ENCODE data around the gene SEC16A. TPM values are rescaled to one million over a fixed set of nuclear protein-coding genes. Genes with fewer than 3 reads are reported as not detected.
A peak's percentile ranks its signal among the peaks of the same experiment; 100 is the strongest.

The SEC16A gene
- polyA plus RNA-seq, 3 donors: 63.2 to 66.9 (median 63.5) TPM

DNA sequence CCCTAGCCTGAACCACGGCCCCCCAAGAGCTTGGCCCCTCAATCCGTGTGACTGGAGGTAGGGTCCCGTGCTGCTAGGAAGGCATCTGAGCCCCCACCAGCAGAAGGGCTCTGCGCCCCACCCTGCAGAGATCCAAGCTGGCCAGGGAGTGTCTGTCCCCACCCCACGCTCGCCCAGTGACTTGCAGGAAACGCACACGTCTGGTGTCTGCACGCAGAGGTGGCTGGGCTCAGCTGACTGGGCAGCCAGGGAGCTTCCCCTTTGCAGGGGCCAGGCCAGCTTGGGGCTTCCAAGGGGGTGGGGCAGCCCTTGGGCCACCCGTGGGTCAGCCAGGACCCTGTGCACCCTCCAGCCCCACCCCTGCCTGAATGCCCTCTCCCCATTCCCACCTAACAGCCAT is 38.7 kb upstream of the SEC16A start:
- no peak for DNase-seq (ENCODE audit: extremely low read depth in 1 of 11, low read depth in 9 of 11, low spot score in 4 of 11)

DNA sequence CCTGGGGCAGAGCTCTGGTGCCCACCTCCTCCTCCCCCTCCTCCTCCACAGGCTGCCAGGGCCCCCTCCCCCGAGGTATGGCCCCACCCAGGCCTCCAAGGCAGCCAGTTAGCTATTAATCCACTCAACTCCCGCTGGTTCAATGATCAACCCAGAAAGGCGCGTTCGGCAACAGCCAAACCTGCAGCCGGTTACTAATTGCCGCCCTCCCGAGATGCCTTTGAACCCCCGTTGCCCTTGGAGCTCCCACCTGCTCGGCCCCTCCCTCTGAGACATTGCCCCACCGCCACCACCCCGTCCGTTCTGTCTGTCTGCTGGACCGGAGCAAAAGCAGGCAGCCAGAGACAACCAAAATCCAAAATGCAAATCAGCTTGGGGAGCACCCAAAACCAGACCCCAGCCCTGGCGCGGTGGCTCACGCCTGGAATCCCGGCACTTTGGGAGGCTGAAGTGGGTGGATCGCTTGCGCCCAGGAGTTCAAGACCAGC is 37.3 kb upstream of the SEC16A start:
- peak in 7 of 11 donors; percentile 60 to 89 (median 67) for DNase-seq (ENCODE audit: extremely low read depth in 1 of 11, low read depth in 9 of 11, low spot score in 4 of 11)

DNA sequence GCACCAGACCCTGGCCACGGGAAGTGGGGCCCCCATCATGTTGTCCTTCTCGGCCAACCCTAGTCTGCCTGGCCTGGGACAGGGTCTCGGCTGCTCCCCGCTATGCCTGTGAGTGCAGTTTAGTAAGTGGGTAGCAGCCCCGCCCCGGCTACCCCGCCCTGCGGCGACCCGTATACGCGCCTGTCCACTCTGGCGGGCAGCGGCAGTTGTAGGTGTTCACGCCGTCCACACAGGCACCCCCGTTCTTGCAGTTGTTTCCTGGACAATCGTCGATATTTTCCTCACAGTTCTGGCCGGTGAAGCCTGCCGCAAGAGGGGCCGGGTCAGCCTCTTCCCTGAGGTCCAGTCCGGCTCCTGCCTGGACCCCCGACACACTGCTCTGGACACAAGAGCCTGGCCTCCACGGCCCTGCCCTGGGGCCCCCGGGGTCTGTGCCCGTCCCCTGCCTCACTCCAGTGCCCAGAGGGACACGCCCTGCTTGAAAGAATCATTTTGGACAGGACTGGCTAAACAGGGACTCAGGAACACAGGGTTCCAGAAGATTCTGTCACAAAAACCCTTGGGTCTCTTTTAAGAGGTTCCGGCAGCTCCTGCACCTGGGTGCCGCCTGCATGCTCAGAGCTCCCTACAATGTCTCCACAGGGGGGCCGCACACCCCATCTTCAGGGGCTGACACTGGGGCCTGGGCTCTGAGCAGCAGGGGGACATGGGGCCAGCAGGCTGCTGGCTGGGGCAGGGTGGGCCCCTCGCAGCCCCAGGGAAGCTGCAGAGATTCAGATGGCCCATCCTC is 36.6 kb upstream of the SEC16A start:
- no peak for DNase-seq (ENCODE audit: extremely low read depth in 1 of 11, low read depth in 9 of 11, low spot score in 4 of 11)

DNA sequence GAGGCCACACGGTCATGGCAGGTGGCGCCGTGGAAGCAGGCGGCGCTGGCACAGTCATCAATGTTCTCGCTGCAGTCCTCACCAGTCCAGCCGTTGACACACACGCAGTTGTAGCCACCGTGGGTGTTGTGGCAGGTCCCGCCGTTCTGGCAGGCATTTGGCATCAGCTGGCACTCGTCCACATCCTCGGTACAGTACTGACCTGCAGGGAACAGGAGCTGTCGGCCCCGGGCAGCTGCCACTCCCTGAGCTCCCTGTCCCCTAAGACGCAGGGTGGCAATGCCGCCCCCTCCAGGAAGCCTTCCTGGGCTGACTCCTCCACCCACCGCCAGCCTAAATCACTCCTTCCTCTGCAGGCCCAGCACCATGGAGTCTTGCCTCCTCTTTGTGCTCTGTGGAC is 35.8 kb upstream of the SEC16A start:
- no peak for DNase-seq (ENCODE audit: extremely low read depth in 1 of 11, low read depth in 9 of 11, low spot score in 4 of 11)

DNA sequence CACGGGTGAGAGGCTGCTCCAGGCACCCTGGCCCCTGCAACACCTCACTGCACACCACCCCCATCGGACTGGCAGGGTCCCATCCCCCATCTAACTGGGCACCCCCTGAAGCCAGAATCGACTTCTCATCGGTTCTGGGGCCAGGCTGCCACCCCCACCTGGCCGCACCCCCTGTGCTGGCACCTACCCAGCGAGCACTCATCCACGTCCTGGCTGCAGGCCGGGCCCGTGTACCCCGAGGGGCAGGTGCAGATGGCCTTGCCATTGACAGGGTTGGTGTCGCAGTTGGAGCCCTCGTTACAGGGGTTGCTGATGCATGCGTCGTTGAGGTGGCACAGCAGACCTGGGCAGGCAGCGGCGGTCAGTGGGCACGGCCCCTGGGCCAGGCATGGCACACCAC is 35.1 kb upstream of the SEC16A start:
- no peak for DNase-seq (ENCODE audit: extremely low read depth in 1 of 11, low read depth in 9 of 11, low spot score in 4 of 11)

DNA sequence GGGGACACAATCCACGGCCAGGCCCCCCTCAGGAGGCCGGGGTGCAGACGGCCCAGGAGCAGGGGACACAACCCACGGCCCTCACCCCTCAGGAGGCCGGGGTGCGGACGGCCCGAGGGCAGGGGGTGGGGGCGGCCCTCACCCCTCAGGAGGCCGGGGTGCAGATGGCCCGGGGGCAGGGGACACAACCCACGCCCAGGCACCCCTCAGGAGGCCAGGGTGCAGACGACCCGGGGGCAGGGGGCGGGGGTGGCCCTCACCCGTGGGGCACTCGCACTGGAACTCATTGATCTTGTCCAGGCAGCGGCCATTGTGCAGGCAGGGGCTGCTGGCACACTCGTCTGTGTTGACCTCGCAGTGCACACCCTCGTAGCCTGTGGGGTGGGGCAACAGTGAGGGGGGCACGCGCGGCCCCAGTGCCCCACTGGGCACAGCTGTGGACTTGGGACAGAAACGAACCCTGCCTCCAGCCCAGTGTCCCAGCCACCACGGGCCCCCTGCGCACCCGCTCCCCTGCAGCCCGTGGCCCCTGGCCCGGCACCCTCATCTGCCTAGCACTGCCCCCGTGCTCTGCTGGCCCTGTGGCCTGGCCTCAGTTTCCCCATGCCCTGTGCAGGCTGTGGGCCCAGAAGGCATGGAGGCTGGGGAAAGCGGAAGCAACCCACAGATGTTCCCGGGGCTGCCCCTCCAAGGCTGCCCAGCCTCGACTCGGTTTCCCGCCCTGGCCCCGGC is 34.3 kb upstream of the SEC16A start:
- no peak for DNase-seq (ENCODE audit: extremely low read depth in 1 of 11, low read depth in 9 of 11, low spot score in 4 of 11)

DNA sequence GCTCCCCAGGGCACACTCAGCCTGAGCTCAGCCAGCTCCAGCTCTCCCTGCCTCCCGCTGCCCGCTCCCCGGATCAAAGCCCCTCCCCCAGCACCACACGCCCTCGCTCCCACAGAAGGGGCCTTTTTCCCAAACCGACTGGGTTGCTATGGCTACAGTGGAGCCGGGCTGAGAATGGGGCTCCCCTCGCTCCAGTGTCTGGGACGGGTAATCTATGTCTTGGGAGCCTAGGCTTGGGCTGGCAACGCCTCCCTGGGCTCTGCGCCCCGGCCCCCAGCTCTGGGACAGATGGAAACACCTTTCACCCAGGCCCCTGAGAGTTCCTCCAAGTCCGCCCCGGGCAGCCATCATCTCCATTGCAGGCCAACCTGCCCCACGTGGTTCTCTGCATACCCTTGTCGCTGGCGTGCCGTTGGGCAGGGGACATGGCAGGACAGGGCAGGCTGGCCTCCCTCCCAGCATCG is 33.4 kb upstream of the SEC16A start:
- no peak for DNase-seq (ENCODE audit: extremely low read depth in 1 of 11, low read depth in 9 of 11, low spot score in 4 of 11)

DNA sequence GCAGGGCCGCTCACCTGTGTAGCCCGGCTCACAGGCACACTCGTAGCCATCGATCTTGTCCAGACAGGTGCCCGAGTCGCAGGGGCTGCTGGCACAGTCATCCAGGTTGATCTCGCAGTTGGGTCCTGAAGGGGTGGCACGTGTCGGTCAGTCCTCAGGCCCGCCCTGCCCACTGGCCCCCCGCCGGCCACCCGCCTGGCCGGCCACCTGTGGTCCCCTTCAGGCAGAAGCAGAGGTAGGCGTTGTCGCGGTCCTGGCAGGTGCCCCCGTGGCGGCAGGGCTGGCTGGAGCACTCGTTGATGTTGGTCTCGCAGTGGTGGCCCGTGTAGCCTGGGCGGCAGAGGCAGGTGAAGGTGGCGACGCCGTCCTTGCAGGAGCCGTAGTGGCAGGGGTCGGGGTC is 32.4 kb upstream of the SEC16A start:
- DNase-seq (ENCODE audit: extremely low read depth in 1 of 11, low read depth in 9 of 11, low spot score in 4 of 11): no peak

DNA sequence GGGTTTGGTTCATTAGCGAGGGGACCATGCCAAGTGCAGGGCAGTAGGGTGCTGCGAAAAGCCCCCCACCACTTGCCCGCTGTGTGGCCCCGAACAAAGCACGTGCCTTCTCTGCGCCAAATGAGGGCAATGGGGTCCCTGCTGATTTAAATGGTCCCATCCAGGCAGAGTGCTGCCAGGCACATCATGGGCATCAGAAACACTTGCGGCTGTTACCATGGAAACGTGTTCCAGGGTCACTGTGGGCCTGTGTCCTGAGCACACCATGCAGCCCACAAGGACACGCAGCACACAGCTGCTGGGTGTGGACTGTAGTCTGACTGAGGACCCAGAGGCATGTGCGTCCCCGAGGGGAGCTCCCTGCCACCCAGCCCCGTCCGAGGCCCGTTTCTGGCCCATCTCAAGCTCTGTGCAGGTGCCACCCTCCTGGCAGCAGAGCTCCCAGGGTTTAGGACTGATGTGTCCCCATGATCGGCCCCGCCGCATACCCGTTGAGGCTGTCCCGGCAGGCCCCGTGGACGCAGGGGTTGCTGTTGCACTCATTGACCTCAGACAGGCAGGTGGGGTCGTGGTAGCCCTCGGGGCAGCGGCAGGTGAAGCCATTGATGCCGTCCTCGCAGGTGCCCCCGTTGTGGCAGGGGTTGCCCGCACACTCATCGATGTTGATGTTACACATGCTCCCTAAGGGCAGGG is 31.3 kb upstream of the SEC16A start:
- DNase-seq (ENCODE audit: extremely low read depth in 1 of 11, low read depth in 9 of 11, low spot score in 4 of 11): no peak

DNA sequence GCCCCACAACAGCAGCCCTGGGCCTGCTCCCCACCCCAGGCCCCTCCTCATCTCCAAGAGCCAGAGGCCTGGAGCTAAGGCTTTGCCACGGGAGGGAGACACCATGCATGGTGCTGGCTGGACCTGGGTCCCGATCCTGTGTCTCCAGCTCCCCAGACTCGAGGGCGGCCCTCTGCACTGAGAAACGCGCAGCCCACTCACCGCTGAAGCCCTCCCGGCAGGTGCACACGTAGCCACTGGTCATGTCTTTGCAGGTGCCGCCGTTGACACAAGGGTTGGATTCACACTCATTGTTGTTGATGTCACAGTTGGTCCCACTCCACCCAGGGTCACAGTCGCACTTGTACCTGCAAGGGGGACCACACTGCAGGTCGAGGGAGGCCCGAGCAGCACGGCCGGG is 30.4 kb upstream of the SEC16A start:
- DNase-seq (ENCODE audit: extremely low read depth in 1 of 11, low read depth in 9 of 11, low spot score in 4 of 11): no peak

DNA sequence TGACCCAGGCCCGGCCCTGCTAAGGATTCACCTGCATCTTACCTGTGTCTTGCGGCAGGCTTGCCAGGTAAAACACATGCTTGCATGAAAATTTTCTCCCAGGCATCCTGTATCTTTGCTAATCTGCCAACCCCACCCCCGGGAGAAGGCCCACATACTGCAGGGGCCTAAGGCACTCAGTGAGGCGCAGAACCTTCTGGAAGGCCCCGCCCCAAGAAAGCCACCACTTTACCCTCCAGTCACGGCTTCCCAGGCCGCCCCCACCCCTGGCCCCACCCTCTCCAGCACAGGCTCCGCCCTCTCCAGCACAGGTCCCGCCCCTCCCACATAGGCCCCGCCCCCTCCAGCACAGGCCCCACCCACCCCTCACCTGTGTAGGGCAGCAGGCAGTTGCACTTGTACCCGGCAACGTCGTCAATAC is 29.8 kb upstream of the SEC16A start:
- no peak for DNase-seq (ENCODE audit: extremely low read depth in 1 of 11, low read depth in 9 of 11, low spot score in 4 of 11)

DNA sequence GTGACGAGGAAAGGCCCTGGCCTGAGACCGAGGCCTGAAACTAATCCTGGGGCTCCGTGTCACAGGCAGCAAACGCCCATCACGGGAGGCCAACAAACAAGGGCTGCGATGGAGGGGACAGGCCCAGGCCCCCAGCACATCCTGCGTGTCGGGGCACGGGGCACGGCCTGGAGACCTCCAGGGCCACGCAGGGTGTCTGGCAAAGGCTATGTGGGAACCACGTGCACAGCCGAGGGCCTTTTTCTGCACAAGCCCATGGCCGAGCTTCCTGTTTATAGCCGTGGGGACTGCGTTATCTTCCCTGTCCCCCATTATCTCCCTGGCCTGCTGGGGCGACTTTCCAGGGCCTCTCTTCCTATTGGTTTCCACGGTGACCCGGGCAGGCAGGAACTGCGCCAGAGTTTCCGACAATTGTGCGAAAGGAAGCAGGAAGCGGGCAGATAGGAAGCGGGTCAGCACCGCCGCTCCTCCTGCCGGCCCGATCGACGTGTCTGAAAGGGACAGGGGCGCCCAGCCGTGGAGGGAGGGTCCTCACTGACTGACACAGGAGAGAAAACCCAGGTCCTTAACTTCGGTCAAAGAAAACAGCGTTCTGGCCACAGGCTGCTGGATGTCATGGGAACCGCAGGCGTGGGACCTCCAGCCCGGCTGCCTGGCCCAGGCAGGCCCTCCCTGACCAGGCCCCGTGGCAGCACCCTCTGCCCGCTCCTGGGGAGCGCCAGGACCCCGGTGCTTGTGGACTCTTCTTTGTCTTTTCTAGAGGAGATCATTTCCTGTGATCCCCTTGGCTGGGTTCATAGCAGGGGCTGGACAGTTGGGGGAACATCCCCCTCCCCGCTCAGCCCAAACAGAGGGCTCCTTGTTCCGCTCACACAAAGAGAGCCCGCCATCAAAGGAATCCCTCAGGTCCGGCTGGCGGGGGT is 29.1 kb upstream of the SEC16A start:
- DNase-seq (ENCODE audit: extremely low read depth in 1 of 11, low read depth in 9 of 11, low spot score in 4 of 11): no peak

DNA sequence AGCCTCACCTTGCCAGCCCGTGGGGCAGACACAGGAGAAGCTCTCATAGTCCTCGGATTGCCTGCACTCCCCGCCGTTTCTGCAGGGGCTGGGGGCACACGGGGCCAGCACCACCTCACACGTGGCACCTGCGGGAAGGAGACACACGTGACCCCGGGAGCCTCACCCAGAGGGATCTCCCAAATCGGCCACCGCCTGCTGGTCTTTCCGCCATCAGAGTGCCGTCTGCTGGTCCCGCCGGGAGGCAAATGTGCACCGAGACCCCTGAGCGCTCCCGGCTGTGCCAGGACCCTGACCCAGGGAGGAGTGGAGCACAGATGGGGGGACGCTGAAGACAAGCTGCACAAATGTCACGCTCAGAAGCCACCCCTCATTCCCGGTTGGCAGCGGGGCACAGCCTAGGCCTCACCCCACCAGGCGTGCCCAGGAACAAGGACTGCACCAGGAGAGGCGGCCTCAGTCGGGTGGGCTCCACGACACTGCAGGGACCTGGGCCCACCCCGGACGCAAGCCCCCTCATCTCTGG is 28.4 kb upstream of the SEC16A start:
- DNase-seq (ENCODE audit: extremely low read depth in 1 of 11, low read depth in 9 of 11, low spot score in 4 of 11): no peak

DNA sequence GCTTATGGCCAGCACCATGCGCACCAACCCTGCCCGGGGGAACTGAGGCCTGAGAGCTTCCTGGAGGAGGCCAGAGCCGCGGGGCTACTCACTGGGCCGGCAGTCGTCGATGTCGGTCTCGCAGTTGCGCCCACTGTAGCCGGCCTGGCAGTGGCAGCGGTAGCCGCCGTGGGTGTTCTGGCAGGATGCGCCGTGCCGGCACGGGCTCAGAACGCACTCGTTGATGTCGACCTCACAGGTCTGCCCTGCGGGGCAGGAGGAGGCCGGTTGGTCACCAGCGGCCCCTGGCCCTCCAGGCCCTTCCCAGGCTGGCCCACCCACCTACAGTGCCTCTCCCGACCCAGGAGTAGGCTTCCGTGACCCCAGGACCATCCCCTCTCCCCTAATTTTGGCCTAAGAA is 27.7 kb upstream of the SEC16A start:
- DNase-seq (ENCODE audit: extremely low read depth in 1 of 11, low read depth in 9 of 11, low spot score in 4 of 11): no peak

DNA sequence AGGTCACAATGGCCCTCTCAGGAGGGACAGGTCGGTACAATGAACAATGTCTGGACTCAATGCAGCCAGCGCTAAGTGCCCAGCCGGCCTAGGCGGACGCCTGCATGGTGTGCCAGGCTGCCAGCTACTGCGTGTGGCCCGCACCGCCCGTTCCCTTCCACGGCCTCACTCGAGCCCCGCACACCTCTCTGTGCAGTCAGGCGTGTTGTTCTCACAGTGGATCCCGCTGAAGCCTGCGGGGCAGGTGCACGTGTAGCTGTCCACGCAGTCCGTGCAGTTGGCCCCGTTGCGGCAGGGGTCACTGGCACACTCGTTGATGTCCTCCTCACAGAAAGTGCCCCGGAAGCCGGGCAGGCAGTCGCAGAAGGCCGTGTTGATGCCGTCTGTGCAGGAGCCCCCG is 26.7 kb upstream of the SEC16A start:
- no peak for DNase-seq (ENCODE audit: extremely low read depth in 1 of 11, low read depth in 9 of 11, low spot score in 4 of 11)

DNA sequence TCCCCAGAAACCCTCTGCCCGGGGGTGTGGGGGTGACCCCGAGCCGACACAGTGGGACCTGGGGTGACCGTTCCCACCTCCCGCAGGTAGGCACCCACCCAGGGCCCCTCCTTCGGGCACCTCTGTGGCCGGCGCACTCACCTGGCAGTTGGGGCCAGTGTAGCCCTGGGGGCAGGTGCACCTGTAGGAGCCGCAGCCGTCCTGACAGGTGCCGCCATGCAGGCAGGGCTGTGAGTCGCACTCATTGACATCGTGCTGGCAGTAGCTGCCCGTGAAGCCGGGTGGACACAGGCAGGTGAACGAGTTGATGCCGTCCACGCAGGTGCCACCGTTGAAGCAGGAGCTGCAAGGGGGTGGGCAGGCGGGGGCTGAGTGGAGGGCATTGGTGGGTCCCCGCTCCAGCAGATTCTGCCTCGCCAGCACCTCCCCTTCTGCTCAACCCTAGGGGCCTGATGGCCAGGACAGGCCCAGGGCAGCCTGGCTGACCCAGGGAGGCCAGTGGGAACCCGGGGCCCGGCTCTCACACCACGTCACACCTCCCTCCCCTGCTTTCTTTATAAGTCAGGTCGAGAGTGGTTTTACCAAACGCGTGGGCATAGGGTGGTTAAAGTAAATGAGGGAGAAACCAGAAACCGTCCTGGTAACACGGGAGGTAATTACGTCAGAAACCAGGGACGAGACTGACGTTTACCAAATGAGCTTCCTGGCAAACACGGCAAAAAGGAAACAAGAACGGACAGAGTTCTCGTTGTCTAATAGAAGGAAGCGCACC is 26.1 kb upstream of the SEC16A start:
- DNase-seq (ENCODE audit: extremely low read depth in 1 of 11, low read depth in 9 of 11, low spot score in 4 of 11): no peak

DNA sequence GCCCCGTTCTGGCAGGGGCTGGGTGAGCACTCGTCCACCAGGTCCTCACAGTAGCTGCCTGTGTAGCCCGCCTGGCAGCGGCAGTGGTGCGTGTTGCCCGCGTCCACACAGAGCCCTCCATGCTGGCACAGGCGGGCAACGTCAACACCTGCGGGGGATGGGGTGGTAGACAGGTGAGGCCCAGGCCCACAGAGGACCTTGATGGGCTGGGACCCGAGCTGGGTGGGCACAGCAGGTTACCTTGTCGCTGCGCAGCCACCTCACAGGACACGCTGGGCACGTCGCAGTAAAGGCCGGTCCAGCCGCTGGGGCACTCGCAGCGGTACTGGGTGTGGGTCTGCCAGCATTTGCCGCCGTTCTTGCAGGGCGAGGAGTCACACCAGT is 25.1 kb upstream of the SEC16A start:
- DNase-seq (ENCODE audit: extremely low read depth in 1 of 11, low read depth in 9 of 11, low spot score in 4 of 11): no peak
